HT1080 (cell line): Measurements from ENCODE around the gene PEBP1. TPM values are rescaled to one million over a fixed set of nuclear protein-coding genes. Genes with fewer than 3 reads are reported as not detected.
"Not testable (repeated sequence)": the region's sequence is repeated elsewhere in the genome, so short reads cannot be mapped to it uniquely, and the experiment has no call there.

Experiments used
- DNase-seq: peaks from one replicate; pipeline ENCODE4 v3.0.0-alpha.2; 2015; ENCODE audit warnings: low read depth
- total RNA-seq: library from RNA; depleted of rRNA; stranded (reverse); fragments of >200 nt; shearing (Covaris generic); gene quantifications from 2 replicates; pipeline ENCODE4 v1.2.3, GENCODE V29; 2014

PEBP1 gene
- total RNA-seq, 1 experiment from 2014 or later: 185 TPM

- DNase-seq: not testable (repeated sequence)
Observed at GRCh38 chr12:118129436-118129835, 6.5 kb upstream of the PEBP1 start.

GRCh38 chr12:118136559-118137003 is 657 bp downstream of the PEBP1 start:
- DNase-seq: peak; percentile 8

GRCh38 chr12:118137148-118137678 is 1.3 kb downstream of the PEBP1 start:
- DNase-seq: no peak

GRCh38 chr12:118140825-118141224 is 4.9 kb downstream of the PEBP1 start:
- DNase-seq: no peak

GRCh38 chr12:118144499-118144898 is 8.6 kb downstream of the PEBP1 start:
- no peak for DNase-seq

GRCh38 chr12:118145113-118145797 is 9.3 kb downstream of the PEBP1 start:
- DNase-seq: no peak

GRCh38 chr12:118145798-118146156 is 9.9 kb downstream of the PEBP1 start:
- DNase-seq: no peak

- no peak for DNase-seq
Observed at GRCh38 chr12:118148287-118148686, 12.4 kb downstream of the PEBP1 start.

- no peak for DNase-seq
Observed at GRCh38 chr12:118150625-118151024, 14.7 kb downstream of the PEBP1 start.

- no peak for DNase-seq
Observed at GRCh38 chr12:118151755-118152154, 15.8 kb downstream of the PEBP1 start.

GRCh38 chr12:118160536-118160935 is 24.6 kb downstream of the PEBP1 start:
- no peak for DNase-seq

- peak; percentile 54 for DNase-seq
Observed at GRCh38 chr12:118164798-118165486, 29.0 kb downstream of the PEBP1 start.

- no peak for DNase-seq
Observed at GRCh38 chr12:118166946-118167345, 31.0 kb downstream of the PEBP1 start.

GRCh38 chr12:118175823-118176447 is 40.0 kb downstream of the PEBP1 start:
- DNase-seq: no peak

- no peak for DNase-seq
Observed at GRCh38 chr12:118183155-118183554, 47.2 kb downstream of the PEBP1 start.

- DNase-seq: peak; percentile 64
Observed at GRCh38 chr12:118183711-118184110, 47.8 kb downstream of the PEBP1 start.

- DNase-seq: no peak
Observed at GRCh38 chr12:118185602-118186397, 49.9 kb downstream of the PEBP1 start.

GRCh38 chr12:118187751-118188435 is 52.0 kb downstream of the PEBP1 start:
- DNase-seq: no peak

- no peak for DNase-seq
Observed at GRCh38 chr12:118188690-118189371, 52.9 kb downstream of the PEBP1 start.

- no peak for DNase-seq
Observed at GRCh38 chr12:118189741-118190191, 53.8 kb downstream of the PEBP1 start.
